ENCODE results near the gene MEF2C. TPM values are rescaled to one million over a fixed set of nuclear protein-coding genes. Genes with fewer than 3 reads are reported as not detected.

MEF2C gene
- total RNA-seq, 2 donors from 2014 or later, result 7.3 to 26.9 TPM

DNA sequence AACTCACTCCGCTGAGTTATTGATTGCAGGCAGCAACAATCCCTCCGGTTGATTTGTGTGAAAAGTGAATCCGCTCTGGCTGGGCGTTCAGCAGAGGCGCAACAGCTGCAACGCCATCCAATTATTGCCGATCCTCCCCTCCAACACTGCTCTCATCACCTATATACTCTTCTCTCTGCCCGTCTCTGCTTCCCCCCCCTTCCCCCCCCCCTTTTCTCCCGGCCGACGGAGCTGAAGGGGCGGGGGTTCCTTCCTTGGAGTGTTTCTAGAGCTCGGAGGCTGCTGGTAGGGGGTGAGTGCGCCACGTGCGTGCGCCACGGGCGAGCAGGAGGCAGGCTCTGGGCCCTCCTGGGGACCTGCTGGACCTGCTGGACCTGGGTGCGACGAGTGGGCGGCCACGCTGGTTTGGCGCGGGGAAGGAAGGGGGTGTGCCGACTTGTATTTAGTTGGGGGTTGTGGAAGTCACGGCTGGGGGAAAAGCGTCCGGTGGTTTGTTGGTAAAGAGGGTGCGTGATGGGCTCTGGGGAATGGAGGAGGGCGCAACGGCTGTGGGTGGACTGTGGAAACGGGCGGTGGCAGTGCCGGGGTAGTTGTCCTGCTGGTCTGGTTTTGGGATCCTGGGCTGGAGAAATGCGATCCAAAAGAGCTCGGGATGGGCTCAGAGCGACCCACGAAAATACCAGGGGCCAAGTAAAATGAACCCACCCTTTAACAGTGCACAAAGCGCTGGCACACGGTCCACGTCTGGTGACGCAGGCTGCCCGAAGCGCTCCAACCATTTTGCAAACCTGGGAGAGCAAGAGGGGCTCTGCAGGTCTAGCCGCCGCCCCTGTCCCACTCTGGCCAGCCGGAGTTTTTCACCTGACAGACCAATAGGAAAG lies 6.4 kb upstream of the MEF2C start:
- H3K9me3 ChIP-seq, result no peaks in the 10 kb centered on the region
- peak overlapping the region; percentile 31 for H3K4me3 ChIP-seq
- peak; percentile 37 for DNase-seq
- peak overlapping the region; percentile 46 for H3K27ac ChIP-seq
- no peaks in the 10 kb centered on the region for H3K4me1 ChIP-seq
- H3K27me3 ChIP-seq, result no peaks in the 10 kb centered on the region
- intact Hi-C loops (cut with DNase I), result loop anchor here (10.0 kb wide), 1 partner anchor 155 kb away; no protein-coding TSS in a partner anchor
- H3K36me3 ChIP-seq, result no peaks in the 10 kb centered on the region
- TF ChIP-seq, protein P1, sequence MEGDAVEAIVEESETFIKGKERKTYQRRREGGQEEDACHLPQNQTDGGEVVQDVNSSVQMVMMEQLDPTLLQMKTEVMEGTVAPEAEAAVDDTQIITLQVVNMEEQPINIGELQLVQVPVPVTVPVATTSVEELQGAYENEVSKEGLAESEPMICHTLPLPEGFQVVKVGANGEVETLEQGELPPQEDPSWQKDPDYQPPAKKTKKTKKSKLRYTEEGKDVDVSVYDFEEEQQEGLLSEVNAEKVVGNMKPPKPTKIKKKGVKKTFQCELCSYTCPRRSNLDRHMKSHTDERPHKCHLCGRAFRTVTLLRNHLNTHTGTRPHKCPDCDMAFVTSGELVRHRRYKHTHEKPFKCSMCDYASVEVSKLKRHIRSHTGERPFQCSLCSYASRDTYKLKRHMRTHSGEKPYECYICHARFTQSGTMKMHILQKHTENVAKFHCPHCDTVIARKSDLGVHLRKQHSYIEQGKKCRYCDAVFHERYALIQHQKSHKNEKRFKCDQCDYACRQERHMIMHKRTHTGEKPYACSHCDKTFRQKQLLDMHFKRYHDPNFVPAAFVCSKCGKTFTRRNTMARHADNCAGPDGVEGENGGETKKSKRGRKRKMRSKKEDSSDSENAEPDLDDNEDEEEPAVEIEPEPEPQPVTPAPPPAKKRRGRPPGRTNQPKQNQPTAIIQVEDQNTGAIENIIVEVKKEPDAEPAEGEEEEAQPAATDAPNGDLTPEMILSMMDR (IDR thresholded peaks at IDR 0.05), result no peak
- peak overlapping the region; percentile 38 to 78 for H3K9ac ChIP-seq (ENCODE audit: low read depth in 2 of 2, low read length in 2 of 2)

DNA sequence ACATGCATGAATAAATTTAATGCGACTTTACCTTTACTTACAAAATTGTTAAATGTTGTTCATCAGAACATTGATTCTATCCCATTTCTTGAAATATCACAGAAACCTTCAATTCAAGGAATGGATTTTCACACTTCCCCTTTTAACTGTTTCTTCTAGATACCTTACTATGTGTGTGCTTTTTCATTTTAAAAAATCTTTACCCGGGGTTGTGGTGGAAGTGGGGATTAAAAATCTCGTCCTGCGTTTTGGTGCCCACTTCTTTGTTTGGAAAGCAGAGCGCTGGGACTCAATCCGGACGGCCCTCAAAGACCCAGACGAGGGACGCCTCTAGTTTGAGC lies 5.8 kb upstream of the MEF2C start:
- H3K27me3 ChIP-seq, result no peaks in the 10 kb centered on the region
- intact Hi-C loops (cut with DNase I), result loop anchor here (10.0 kb wide), 1 partner anchor 154 kb away; no protein-coding TSS in a partner anchor
- peak overlapping the region; percentile 31 for H3K4me3 ChIP-seq
- DNase-seq, result no peak
- H3K27ac ChIP-seq, result peak overlapping the region; percentile 46
- H3K36me3 ChIP-seq, result no peaks in the 10 kb centered on the region
- TF ChIP-seq, protein P1 (IDR thresholded peaks at IDR 0.05), result no peak
- peak overlapping the region; percentile 38 to 78 for H3K9ac ChIP-seq (ENCODE audit: low read depth in 2 of 2, low read length in 2 of 2)
- H3K4me1 ChIP-seq, result no peaks in the 10 kb centered on the region
- H3K9me3 ChIP-seq, result no peaks in the 10 kb centered on the region

DNA sequence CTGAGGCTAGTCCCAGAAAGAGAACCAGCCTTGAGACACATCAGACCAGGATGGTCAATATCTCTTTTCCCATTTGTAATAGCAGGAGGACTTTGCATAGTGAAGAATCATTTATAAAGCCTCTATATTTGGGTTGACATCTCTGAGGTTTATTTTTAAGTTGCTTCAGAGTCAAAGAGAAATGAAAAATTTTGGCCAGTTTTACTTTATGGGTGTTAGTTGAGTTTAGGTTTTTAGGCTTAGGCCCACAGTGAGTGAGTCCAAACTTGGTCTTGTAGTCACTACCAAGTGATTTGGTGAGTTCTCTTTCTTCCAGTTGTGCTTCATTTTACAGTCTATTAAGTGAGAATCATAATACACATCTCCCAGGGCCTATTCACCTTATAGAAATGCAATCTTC lies 5.3 kb upstream of the MEF2C start:
- intact Hi-C loops (cut with DNase I), result loop anchor here (10.0 kb wide), 1 partner anchor 153 kb away; no protein-coding TSS in a partner anchor
- Histone ChIP-seq H3K4me1 (no peaks in the 10 kb centered on the region), H3K27ac (no peak overlapping the region)

DNA sequence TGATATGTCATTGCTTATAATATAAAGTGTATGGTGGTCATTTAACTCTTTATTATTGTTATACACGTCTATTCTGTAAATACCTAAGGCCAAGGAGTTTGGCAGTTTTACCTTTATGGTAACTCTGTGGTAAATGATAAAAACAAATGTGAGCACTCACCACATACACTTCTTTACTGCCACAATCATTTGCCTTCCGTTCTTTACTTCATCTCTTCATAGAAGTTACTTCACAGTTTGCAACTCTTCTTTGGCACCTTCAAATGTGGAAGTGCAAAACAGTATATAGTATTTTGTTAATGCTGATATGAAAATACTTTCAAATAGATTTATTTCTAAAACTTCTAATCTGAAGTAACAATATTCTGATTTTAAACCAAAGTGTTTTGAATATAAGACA lies 4.4 kb upstream of the MEF2C start:
- Histone ChIP-seq H3K9me3 (no peaks in the 10 kb centered on the region), H3K9ac (ENCODE audit: low read depth in 2 of 2, low read length in 2 of 2) (no peak overlapping the region), H3K36me3 (no peaks in the 10 kb centered on the region), H3K4me1 (no peaks in the 10 kb centered on the region), H3K27me3 (no peaks in the 10 kb centered on the region), H3K27ac (peak overlapping the region; percentile 38), H3K4me3 (no peak overlapping the region)
- TF ChIP-seq, protein P1 (IDR thresholded peaks at IDR 0.05), result no peak
- intact Hi-C loops (cut with DNase I), result loop anchor here (10.0 kb wide), 1 partner anchor 153 kb away; no protein-coding TSS in a partner anchor
- no peak for DNase-seq

More for the DNA sequence above, 5.3 kb upstream of the MEF2C start:
- no peak for DNase-seq
- Histone ChIP-seq H3K9me3 (no peaks in the 10 kb centered on the region), H3K27me3 (no peaks in the 10 kb centered on the region), H3K4me3 (no peak overlapping the region), H3K36me3 (no peaks in the 10 kb centered on the region), H3K9ac (ENCODE audit: low read depth in 2 of 2, low read length in 2 of 2) (no peak overlapping the region)
- TF ChIP-seq, protein P1 (IDR thresholded peaks at IDR 0.05), result no peak

DNA sequence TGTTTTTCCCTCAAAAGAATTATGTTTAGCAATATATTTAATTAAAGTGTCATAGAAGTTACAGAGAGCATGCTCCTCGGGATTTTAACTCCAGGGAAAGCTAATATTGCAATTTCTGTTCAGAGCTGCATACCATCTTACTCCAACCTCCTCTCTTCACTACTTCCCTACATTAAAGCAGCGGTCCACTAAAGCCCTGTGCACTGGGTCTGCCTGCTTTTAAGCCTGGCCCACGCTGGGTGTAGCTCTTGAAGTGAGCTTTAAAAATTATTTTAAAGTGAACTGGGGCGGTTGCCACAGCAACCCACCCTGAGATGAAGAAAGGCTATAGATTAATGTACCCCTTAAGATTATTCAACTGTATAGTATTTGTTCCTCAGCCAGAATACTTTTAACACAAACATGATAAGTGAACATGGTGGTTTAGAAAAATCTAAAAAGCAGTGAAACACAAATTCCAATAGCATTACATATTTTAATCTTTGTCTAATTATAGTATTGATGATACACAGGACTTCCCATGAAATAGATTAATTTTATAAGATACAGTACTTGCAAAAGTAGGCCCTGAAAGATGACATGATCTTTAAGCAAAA lies 3.9 kb upstream of the MEF2C start:
- Histone ChIP-seq H3K9ac (ENCODE audit: low read depth in 2 of 2, low read length in 2 of 2) (peak overlapping the region in 1 of 2 donors; percentile 36), H3K27me3 (no peaks in the 10 kb centered on the region), H3K9me3 (no peaks in the 10 kb centered on the region), H3K27ac (peak overlapping the region; percentile 38), H3K4me3 (no peak overlapping the region), H3K4me1 (no peaks in the 10 kb centered on the region), H3K36me3 (no peaks in the 10 kb centered on the region)
- intact Hi-C loops (cut with DNase I), result loop anchor here (10.0 kb wide), 1 partner anchor 152 kb away; no protein-coding TSS in a partner anchor
- DNase-seq, result no peak
- TF ChIP-seq, protein P1 (IDR thresholded peaks at IDR 0.05), result no peak
